ENCODE results near the gene GRHL3.

DNA sequence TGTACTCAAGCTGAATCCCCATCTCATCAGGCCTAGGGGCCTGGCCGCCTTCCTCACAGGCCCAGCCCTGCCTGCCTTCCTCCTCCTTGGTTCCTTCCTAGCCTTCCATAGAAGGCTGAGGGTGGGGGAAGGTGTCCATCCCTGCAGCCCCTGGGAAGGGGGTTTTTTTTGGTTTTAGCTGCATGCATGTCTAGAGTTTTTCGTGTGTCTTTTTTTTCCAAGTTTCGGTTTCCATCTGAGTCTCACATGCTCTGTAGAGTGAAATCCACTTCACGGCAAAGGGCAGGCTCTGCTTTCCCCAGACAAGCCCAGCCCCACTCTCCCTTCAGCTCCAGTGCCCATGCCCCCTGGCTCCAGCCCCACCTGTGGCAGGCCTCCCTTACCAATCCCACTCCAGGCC lies 32.1 kb downstream of the GRHL3 start:
- TF ChIP-seq CTCF (IDR thresholded peaks at IDR 0.05) (no peak), POLR2A (IDR thresholded peaks at IDR 0.05) (no peak)
